OCI-LY7 (cell line): Measurements from ENCODE around the gene SLC25A13.

Experiments
- CTCF ChIP-seq: fragments of 200-600 bp; sonication (generic); conservative IDR thresholded peaks from 2 replicates; pipeline ENCODE4 v1.5.1; 2014; ENCODE audit warnings: mild to moderate bottlenecking, antibody characterized with exemption, low read length, moderate library complexity, mixed read lengths
- EZH2phosphoT487 ChIP-seq: fragments of 200-600 bp; sonication (generic); IDR thresholded peaks from 2 replicates; pipeline ENCODE4 v1.6.1; 2018; ENCODE audit warnings: low read depth, borderline replicate concordance, mild to moderate bottlenecking, mixed run types, antibody characterized with exemption, low read length, moderate library complexity, mixed read lengths

GRCh38 chr7:96211954-96212353 lies 109.9 kb downstream of the SLC25A13 start:
- TF ChIP-seq CTCF (no peak), EZH2phosphoT487 (no peak)
